Measurements from ENCODE around the gene MMP11. TPM values are rescaled to one million over a fixed set of nuclear protein-coding genes. Genes with fewer than 3 reads are reported as not detected.

The MMP11 gene
- total RNA-seq, 1 donor from 2014 or later: 0.53 TPM

DNA sequence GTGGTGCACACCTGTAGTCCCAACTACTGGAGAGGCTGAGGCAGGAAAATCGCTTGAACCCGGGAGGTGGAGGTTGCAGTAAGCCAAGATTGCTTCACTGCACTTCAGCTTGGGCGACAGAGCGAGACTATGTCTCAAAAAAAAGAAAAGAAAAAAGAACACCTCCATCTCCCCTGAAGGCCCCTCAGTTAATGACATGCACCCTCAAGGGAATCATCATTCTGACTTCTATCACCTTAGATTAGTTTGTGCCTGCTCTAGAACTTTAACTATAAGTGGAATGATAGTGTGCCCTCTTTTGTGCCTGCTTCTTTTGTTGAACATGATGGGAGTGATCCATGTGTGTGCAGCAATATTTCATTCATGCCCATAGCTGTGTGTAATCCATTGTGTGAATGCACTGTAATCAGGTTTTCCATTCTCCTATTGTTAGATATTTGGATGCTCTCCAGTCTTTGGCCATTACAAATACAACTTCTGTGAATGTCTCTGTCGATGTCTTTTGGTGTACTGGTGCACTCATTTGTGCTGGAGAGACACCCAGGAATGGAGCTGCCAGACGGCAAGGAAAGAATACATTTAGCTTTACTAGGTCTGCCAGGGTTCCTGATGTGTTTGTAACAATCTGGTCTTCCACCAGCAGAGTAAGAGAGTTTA lies 17.5 kb upstream of the MMP11 start:
- no peaks in the 10 kb centered on the region for H3K36me3 ChIP-seq (ENCODE audit: control insufficient read depth, insufficient read depth, low read length)
- DNase-seq (ENCODE audit: low read depth) (no peak), FAIRE-seq (no peak)
- TF ChIP-seq, protein P1, sequence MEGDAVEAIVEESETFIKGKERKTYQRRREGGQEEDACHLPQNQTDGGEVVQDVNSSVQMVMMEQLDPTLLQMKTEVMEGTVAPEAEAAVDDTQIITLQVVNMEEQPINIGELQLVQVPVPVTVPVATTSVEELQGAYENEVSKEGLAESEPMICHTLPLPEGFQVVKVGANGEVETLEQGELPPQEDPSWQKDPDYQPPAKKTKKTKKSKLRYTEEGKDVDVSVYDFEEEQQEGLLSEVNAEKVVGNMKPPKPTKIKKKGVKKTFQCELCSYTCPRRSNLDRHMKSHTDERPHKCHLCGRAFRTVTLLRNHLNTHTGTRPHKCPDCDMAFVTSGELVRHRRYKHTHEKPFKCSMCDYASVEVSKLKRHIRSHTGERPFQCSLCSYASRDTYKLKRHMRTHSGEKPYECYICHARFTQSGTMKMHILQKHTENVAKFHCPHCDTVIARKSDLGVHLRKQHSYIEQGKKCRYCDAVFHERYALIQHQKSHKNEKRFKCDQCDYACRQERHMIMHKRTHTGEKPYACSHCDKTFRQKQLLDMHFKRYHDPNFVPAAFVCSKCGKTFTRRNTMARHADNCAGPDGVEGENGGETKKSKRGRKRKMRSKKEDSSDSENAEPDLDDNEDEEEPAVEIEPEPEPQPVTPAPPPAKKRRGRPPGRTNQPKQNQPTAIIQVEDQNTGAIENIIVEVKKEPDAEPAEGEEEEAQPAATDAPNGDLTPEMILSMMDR (IDR thresholded peaks at IDR 0.05; ENCODE audit: insufficient read depth, low read length, severe bottlenecking): no peak
- no peaks in the 10 kb centered on the region for H3K27me3 ChIP-seq (ENCODE audit: control insufficient read depth, insufficient read depth, low read length)
- no peak overlapping the region for H3K4me3 ChIP-seq (ENCODE audit: low read depth, low read length)

DNA sequence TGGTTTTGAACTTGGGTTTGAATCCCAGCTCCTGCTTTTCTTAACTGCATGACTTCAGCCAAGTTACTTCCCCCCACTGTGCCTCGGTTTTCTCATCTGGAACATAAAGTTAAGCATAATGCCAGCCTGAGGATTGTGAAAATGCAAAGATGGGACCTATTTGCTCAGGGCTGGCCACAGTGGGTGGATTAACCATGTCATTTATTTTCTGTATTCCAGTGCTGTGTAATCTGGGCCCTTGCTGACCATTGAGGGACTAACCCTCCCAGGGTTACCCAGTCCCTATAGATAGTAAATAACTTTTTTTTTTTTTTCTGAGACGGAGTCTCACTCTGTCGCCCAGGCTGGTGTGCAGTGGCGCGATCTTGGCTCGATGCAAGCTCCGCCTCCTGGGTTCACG lies 16.9 kb upstream of the MMP11 start:
- H3K27me3 ChIP-seq (ENCODE audit: control insufficient read depth, insufficient read depth, low read length): no peaks in the 10 kb centered on the region
- FAIRE-seq: no peak
- TF ChIP-seq, protein P1 (IDR thresholded peaks at IDR 0.05; ENCODE audit: insufficient read depth, low read length, severe bottlenecking): no peak
- H3K4me3 ChIP-seq (ENCODE audit: low read depth, low read length): no peak overlapping the region
- DNase-seq (ENCODE audit: low read depth): no peak
- no peaks in the 10 kb centered on the region for H3K36me3 ChIP-seq (ENCODE audit: control insufficient read depth, insufficient read depth, low read length)

DNA sequence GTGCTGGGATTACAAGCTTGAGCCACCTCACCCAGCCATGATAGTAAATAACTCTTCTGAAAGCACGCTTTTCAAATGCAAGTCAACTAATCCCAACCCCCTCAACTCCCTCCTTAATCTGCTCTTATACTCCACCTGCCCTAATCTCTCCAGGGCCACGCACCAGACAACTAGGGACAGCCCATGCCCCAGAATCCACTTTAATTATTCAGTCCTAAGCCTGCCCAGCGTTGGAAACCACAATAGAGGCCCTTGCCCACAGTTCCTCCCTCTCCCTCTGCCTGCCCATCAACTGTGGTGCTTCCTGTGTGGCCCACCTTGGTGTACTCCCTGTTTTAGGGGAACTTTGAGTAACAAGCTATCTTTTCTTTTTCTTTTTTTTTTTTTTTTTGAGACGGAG lies 15.8 kb upstream of the MMP11 start:
- FAIRE-seq: no peak
- Histone ChIP-seq H3K4me3 (ENCODE audit: low read depth, low read length) (no peak overlapping the region), H3K27me3 (ENCODE audit: control insufficient read depth, insufficient read depth, low read length) (no peaks in the 10 kb centered on the region), H3K36me3 (ENCODE audit: control insufficient read depth, insufficient read depth, low read length) (no peaks in the 10 kb centered on the region)
- TF ChIP-seq, protein P1 (IDR thresholded peaks at IDR 0.05; ENCODE audit: insufficient read depth, low read length, severe bottlenecking): no peak
- no peak for DNase-seq (ENCODE audit: low read depth)

DNA sequence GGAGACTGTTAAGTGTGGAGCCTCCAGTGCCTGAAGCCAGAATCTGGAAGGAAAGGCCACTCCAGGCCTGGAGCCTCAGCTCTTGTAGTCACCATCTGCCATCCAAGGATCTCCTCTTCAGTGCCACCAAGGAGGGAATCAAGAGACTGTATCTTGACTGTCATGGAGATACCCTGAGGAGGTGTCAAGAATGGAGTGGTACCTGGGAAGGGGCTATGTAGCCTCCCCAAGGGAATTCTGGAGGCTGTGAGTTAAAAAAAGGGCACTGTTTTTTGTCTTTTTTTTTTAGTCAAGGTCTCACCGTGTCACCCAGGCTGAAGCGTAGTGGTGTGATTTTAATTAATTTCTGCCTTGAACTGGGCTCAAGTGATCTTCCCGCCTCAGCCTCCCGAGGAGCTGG lies 13.1 kb upstream of the MMP11 start:
- Histone ChIP-seq H3K36me3 (ENCODE audit: control insufficient read depth, insufficient read depth, low read length) (no peaks in the 10 kb centered on the region), H3K27me3 (ENCODE audit: control insufficient read depth, insufficient read depth, low read length) (no peaks in the 10 kb centered on the region), H3K4me3 (ENCODE audit: low read depth, low read length) (no peak overlapping the region)
- DNase-seq (ENCODE audit: low read depth) (no peak), FAIRE-seq (no peak)
- TF ChIP-seq, protein P1 (IDR thresholded peaks at IDR 0.05; ENCODE audit: insufficient read depth, low read length, severe bottlenecking): no peak

DNA sequence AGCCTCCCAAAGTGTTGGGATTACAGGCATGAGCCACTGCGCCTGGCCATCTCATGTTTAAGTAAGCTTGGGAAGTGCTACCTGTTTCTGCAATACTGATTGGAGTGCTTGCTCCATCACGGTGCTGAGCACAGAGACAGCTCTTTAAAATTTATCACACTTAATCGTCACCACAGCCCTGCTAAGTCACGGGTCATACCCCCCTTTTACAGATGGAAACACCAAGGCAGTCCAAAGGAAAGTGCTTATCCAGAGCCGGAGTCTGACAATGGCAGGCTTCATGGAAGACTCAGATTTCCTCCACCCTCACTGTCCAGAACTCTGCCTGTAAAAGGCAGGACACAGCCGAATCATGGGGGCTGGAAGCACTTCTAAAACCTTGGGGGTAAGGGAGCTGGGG lies 12.6 kb upstream of the MMP11 start:
- Histone ChIP-seq H3K36me3 (ENCODE audit: control insufficient read depth, insufficient read depth, low read length) (no peaks in the 10 kb centered on the region), H3K27me3 (ENCODE audit: control insufficient read depth, insufficient read depth, low read length) (no peaks in the 10 kb centered on the region), H3K4me3 (ENCODE audit: low read depth, low read length) (no peak overlapping the region)
- DNase-seq (ENCODE audit: low read depth) (no peak), FAIRE-seq (no peak)
- TF ChIP-seq, protein P1 (IDR thresholded peaks at IDR 0.05; ENCODE audit: insufficient read depth, low read length, severe bottlenecking): no peak

Measured in bronchial epithelial cell (primary cell).